ENCODE measurements around the gene HERC5. TPM values are rescaled to one million over a fixed set of nuclear protein-coding genes. Genes with fewer than 3 reads are reported as not detected.

Gene HERC5
- polyA plus RNA-seq, 1 experiment, result 0.06 TPM

DNA sequence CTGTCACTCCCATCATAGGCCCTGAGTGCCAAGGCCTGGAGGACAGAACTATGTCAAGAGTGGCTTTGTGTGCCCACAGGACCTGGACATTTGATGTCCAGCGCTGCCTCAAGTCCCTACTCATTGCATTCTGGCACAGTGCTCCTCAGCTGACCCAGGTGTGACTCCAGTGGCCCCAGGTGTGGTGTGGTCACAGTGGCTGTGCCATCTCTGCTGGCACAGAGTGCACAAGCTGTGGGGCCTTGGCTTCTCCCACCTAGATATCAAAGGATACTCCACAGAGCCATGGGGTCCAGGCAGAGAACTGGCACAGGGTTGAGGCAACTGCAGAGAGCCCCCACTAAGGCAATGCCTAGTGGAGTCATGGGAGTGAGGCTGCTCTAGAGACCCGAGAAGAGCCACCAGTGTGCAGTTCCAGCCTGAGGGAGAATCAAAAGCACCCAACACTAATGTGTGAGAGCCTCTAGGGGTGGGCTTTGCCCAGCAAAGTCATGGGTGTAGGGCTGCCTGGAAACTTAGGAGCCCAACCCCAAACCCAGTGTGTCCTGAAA is 41.0 kb downstream of the HERC5 start:
- CTCF ChIA-PET, result no interaction called here
- POLR2A ChIA-PET, result no interaction called here
- Histone ChIP-seq H3K27ac (ENCODE audit: low read depth, low read length) (no peak overlapping the region), H3K4me3 (ENCODE audit: low read depth, low read length) (no peak overlapping the region), H3K27me3 (ENCODE audit: control insufficient read depth, insufficient read depth, low read length) (peaks cover 3% of the 10 kb centered on the region), H3K9me3 (ENCODE audit: control insufficient read depth, insufficient read depth, low read length) (no peaks in the 10 kb centered on the region)
- no peak for DNase-seq (ENCODE audit: low read depth, low spot score)
- TF ChIP-seq, protein P1, sequence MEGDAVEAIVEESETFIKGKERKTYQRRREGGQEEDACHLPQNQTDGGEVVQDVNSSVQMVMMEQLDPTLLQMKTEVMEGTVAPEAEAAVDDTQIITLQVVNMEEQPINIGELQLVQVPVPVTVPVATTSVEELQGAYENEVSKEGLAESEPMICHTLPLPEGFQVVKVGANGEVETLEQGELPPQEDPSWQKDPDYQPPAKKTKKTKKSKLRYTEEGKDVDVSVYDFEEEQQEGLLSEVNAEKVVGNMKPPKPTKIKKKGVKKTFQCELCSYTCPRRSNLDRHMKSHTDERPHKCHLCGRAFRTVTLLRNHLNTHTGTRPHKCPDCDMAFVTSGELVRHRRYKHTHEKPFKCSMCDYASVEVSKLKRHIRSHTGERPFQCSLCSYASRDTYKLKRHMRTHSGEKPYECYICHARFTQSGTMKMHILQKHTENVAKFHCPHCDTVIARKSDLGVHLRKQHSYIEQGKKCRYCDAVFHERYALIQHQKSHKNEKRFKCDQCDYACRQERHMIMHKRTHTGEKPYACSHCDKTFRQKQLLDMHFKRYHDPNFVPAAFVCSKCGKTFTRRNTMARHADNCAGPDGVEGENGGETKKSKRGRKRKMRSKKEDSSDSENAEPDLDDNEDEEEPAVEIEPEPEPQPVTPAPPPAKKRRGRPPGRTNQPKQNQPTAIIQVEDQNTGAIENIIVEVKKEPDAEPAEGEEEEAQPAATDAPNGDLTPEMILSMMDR (IDR thresholded peaks at IDR 0.05; ENCODE audit: low read depth, low read length), result no peak

DNA sequence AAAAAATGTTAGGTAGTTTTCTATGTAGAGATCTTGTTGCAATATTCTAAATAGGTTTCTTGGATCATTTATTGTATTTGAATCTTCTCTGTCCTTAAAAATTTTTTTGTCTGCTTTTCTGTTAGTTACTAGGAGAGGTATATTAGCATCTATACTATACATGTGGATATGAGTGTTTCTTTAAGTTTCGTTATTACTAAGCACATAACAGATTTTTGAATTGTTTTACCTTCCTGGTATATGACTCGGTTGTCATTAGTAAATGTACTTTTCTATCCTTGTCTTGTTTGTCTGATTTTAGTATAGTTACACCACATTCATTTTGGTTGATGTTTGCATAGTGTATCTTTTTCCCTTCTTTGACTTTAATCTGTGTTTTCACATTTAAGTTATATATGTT is 46.4 kb downstream of the HERC5 start:
- H3K9me3 ChIP-seq (ENCODE audit: control insufficient read depth, insufficient read depth, low read length), result no peaks in the 10 kb centered on the region
- TF ChIP-seq, protein P1 (IDR thresholded peaks at IDR 0.05; ENCODE audit: low read depth, low read length), result no peak
- no peak overlapping the region for H3K4me3 ChIP-seq (ENCODE audit: low read depth, low read length)
- peaks cover 5% of the 10 kb centered on the region for H3K27me3 ChIP-seq (ENCODE audit: control insufficient read depth, insufficient read depth, low read length)
- no peak for DNase-seq (ENCODE audit: low read depth, low spot score)
- ChIA-PET CTCF (interaction anchor here (1.2 to 4.6 kb wide), 2 partner anchors 12 to 284 kb away, joined by 3 to 32 read pairs; no protein-coding TSS in a partner anchor), POLR2A (no interaction called here)
- no peak overlapping the region for H3K27ac ChIP-seq (ENCODE audit: low read depth, low read length)

- TF ChIP-seq, protein P1 (IDR thresholded peaks at IDR 0.05; ENCODE audit: low read depth, low read length), result no peak
- no peak overlapping the region for H3K27ac ChIP-seq (ENCODE audit: low read depth, low read length)
- POLR2A ChIA-PET, result no interaction called here
- no peaks in the 10 kb centered on the region for H3K27me3 ChIP-seq (ENCODE audit: control insufficient read depth, insufficient read depth, low read length)
- CTCF ChIA-PET, result interaction anchor here (1.2 to 1.9 kb wide), 2 partner anchors 292 kb away, joined by 7 to 8 read pairs; no protein-coding TSS in a partner anchor
- DNase-seq (ENCODE audit: low read depth, low spot score), result no peak
- no peaks in the 10 kb centered on the region for H3K9me3 ChIP-seq (ENCODE audit: control insufficient read depth, insufficient read depth, low read length)
- H3K4me3 ChIP-seq (ENCODE audit: low read depth, low read length), result no peak overlapping the region
These were observed 54.3 kb downstream of the HERC5 start for GRCh38 chr4:88511236-88511635.

GRCh38 chr4:88514557-88515511 is 57.9 kb downstream of the HERC5 start:
- TF ChIP-seq, protein P1 (IDR thresholded peaks at IDR 0.05; ENCODE audit: low read depth, low read length), result no peak
- H3K9me3 ChIP-seq (ENCODE audit: control insufficient read depth, insufficient read depth, low read length), result no peaks in the 10 kb centered on the region
- ChIA-PET CTCF (interaction anchor here (0.5 to 10.0 kb wide), 51 partner anchors 9 to 1090 kb away, joined by 3 to 363 read pairs (median 3); partner anchors contain the start of genes HERC5, HERC6 and PPM1K), POLR2A (no interaction called here)
- no peaks in the 10 kb centered on the region for H3K27me3 ChIP-seq (ENCODE audit: control insufficient read depth, insufficient read depth, low read length)
- no peak overlapping the region for H3K4me3 ChIP-seq (ENCODE audit: low read depth, low read length)
- DNase-seq (ENCODE audit: low read depth, low spot score), result no peak
- no peak overlapping the region for H3K27ac ChIP-seq (ENCODE audit: low read depth, low read length)

DNA sequence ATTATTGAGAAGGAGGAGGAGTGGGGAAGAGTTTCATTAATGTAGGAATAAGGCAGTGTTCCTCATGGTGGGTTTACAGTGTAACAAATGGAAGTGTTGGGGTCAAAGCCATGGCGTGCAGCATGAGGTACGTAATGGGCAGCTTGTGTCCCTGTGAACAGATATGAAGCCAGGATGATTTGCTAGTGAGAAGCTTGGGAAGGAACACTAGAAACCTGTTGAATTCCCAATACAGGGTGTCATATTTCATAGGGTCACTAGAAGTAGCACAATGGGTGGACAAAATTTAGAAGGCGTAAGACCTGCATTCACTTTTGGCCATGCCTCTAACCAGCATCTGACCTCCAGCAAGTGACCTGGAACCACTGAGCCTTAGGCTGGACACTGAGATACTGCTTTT is 59.8 kb downstream of the HERC5 start:
- CTCF ChIA-PET, result interaction anchor here (0.6 to 10.0 kb wide), 11 partner anchors 32 to 664 kb away, joined by 3 to 363 read pairs (median 4); partner anchors contain the start of gene HERC6
- H3K27ac ChIP-seq (ENCODE audit: low read depth, low read length), result no peak overlapping the region
- H3K4me3 ChIP-seq (ENCODE audit: low read depth, low read length), result no peak overlapping the region
- TF ChIP-seq, protein P1 (IDR thresholded peaks at IDR 0.05; ENCODE audit: low read depth, low read length), result no peak
- POLR2A ChIA-PET, result no interaction called here
- no peak for DNase-seq (ENCODE audit: low read depth, low spot score)
- H3K27me3 ChIP-seq (ENCODE audit: control insufficient read depth, insufficient read depth, low read length), result no peaks in the 10 kb centered on the region
- H3K9me3 ChIP-seq (ENCODE audit: control insufficient read depth, insufficient read depth, low read length), result no peaks in the 10 kb centered on the region
